Measurements from ENCODE around the gene CPM.

The CPM gene

DNA sequence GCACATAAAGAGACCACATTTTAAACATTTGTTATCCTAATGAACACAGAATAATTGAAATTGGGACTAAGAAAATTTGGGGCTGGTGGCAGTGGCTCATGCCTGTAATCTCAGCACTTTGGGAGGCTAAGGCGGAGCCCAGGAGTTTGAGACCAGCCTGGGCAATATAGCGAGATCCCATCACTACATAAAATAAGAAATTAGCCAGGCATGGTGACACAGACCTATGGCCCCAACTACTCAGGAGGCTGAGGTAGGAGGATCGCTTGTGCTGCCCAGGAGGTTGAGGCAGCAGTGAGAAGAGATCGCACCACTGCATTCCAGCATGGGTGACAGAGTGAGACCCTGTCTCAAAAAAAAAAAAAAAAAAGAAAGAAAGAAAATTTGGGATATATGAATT is 59.7 kb downstream of the CPM start:
- no peak for DNase-seq

DNA sequence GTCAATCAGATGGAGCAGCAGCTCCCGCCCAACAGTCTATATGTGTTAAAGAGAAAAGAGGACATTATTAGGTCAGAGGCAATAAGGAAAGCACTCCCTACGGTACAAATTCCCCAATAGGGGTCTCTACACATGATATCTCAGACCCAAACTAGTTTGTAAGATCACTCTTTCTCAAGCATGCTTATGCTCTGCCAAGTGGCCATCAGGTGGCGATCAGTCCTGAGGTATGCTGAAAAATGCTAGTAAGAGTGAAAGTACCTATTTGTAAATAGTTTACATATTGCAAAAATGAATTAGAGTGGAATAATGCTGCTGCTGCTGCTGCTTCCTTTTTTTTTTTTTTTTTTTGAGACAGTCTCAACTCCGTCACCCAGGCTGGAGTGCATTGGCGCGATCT is 61.0 kb downstream of the CPM start:
- peak; percentile 22 for DNase-seq

DNA sequence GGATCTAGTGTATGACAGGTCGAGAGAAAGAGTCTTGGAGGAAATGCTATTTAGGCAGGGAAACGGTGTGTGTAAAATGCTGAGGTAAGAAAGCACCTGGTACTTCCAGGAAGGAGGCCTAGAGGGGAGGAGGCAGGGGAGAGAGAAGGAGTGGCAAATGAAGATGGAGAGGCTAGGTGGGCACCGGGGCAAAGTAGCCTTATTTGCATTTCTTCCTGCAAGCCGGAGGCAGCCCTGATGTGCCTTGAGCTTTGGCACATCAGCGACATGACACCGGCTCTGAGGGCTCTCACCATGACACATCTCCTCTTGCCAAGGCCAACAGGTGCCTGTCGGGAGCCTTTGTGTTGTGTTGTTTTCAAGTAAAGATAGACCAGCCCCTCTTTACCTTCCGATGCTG is 61.6 kb downstream of the CPM start:
- no peak for DNase-seq

DNA sequence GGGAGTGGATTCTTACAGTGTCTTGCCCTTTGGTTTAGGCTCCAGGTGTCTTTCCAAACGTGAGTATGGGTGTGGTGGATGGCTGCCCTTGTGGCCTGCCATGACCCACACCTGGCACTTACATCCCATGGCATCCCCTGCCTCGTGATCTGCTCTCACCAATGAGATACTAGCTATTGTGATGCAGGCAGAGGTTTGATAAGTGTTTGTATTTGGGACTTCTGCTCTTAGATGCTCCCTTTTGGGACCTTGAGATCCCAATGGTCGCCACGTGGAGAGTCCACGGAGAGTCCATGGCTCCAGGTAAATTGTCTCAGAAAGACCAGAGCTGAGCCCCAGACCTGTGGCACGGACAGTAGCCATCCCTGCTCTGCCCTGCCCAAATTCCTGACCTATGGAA is 62.5 kb downstream of the CPM start:
- DNase-seq = no peak

DNA sequence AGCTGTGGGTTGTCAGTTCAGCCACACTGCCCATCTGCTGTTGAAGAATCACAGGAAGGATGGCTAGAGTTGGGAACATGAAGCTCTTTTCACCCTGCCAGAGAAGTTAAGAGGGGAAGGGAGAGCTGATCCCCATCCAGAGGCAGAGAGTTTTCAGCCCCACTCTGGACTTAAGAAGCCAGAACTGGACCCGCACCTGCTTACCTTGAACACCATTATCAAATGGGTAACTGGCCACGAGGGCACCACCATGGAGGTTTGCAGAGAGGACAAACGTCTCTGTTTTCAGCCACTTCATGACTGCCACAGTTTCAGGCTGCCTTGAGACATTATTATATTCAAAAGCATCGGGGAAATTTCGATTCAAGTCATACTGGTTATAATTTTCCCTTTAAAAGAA is 63.0 kb downstream of the CPM start:
- DNase-seq = no peak

DNA sequence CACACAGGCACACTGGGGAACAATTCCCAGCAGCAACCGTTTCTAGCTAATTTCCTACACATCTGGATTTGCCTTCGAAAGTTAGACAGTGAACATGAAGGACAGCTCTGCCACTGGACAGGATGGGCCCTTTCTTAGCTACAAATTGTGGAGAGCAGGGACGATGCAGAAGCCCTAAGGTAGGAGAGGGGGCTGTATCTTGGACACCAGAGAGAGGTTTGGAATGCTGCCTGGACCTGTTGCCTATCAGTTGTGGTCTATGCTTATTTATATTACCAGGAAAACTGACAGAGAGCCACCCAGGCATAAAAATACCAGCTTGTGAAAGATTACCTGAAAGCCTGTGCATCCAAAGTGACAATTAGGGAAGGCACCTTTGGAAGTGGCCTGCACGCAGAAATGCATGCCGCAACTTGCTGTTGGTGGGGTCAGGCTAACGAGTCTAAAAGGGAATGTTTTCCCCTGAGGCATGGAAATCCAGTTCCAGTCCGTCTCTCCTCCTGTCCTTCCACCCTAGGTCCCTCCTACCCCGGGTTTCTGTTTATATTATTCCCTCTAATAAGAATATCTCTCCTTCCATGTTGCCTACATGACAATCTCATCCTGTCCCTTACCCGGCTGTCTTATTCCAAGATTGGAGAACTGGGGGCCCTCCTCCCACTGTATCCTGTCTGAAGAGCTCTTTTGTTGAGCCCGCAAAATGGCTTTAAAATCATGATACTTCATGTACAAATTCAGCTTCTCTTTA is 64.8 kb downstream of the CPM start:
- no peak for DNase-seq

DNA sequence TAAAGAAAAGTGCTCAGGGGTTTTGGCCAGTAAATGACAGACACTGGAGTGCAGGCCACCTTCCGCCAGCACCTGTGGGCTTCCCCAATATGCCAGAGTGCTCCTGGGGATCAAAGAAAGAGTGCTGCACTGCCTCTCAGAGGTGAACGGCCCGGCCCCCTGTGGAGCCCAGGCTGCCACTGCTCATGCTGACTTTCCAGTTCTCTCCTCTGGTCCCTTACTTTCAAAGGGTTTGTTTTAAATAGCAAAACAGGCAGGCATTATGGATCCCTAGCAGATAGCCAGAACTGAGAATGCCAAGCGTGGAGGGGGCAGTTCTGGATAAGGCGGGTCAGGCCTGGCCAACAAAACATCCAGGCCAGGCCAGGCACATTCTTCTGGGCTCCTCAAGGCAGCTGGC is 65.4 kb downstream of the CPM start:
- DNase-seq = no peak

DNA sequence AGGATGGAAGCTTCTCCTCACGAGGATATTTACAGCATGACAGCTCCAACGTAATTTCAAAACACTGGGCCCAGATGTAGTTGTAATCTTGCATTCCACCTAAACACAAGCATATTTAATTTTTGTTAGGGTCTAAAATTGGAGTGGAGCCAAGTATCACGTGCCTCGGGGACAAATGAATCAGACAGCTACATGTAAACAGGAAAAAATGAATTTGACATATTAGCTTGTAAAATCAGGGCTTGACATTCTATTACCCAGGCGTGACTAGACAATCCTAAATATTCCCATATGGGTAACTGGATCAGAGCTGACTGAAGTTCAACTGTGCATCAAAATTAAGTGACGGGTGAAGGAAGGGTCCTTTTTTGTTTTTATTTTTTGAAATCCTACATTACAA is 66.0 kb downstream of the CPM start:
- DNase-seq = no peak

DNA sequence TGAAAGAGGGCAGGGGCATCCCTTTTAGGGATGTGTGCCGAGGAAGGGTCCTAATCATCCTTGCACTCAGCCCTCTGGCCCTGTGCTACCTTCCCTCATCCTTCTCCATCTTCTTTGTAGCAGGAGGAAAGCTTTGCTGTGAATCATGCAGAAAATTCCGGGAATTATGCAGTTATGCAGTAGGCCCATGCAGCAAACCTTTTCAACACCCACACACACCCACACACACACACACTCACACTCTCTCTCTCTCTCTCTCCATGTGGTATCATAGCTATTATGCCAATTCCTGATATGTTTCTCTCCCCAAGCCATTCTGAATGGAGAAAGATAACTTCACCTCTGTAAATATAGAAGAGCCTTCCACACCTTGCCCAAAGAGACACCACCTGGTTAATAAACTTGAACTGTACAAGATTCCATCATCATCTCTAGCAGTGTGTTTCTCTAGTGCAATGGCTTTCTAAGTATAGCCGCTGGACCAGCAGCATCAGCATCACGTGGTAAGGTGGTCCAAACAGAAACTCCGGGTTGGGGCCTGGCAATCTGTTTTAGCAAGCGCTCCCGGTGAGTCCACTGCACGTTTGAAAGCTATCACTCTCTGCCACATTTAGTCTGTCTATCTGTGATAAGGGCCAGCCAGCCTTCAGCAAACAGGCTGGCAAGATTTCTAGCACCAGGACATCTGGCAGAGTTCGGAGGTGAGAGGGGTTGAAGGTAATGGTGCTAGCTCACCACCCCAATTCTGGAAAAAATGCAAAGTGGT is 67.4 kb downstream of the CPM start:
- no peak for DNase-seq

DNA sequence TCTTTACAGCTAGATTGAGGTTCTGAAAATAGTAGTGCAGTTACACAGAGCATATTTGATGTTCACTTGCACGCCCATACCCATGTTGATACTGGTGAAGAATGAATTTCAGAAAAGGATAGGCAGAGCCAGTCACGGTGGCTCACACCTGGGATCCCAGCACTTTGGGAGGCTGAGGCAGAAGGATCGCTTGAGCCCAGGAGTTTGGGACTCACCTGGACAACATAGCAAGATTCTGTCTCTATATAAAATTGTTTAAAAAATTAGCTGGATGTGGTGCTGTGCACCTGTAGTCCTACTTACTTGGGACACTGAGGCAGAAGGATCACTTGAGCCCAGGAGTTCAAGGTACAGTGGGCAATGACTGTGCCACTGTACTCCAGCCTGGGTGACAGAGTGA is 68.4 kb downstream of the CPM start:
- DNase-seq = no peak

DNA sequence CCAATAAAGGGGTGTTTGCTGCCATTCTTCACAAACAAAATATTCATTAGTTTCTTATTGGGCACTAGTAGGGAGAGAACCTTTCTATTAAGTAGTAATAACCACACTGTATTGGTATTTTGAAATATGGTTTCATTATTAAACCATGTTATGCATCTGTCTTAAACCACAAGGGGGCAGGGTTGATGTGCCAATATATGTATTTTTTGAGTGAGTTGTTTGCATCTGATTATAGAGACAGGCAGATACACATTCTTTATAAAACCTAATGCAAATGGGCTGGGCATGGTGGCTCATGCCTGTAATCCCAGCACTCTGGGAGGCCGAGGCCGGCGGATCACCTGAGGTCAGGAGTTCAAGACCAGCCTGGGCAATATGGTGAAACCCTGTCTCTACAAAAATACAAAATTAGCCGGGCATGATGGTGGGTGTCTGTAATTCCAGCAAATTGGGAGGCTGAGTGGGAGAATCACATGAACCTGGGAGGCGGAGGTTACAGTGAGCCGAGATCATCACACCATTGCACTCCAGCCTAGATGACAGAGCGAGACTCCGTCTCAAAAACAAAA is 69.0 kb downstream of the CPM start:
- peak; percentile 72 for DNase-seq

DNA sequence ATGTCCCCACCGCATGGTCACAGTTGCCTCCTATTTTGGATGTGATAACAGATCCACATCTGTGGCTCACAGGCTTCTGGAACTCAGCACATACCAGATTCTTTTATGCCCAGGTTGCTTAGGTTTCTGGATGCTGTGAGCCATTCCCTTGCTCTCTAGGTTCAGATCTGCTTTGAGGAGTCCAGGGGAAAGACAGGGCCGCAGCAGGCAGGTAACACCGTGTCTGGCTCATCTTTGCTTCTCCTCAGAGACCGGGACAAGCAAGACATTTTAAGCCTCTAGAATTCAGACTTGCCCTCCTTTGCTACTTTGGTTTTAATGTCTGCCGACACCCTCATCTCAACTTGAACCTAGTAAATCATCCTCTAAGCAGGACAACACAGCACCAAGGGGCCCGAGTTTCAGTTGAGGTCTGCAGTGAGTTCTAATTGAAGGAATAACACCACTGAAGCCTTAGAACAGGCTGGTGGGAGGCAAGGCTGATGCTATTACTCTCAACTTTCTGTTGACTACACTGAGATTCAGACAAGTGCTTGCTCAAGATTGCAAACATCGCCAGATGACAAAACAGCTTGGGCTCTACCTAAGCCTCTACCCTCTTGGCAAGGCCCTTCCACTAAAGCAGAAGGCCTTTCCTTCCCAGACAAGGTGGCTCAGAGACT is 69.7 kb downstream of the CPM start:
- no peak for DNase-seq

DNA sequence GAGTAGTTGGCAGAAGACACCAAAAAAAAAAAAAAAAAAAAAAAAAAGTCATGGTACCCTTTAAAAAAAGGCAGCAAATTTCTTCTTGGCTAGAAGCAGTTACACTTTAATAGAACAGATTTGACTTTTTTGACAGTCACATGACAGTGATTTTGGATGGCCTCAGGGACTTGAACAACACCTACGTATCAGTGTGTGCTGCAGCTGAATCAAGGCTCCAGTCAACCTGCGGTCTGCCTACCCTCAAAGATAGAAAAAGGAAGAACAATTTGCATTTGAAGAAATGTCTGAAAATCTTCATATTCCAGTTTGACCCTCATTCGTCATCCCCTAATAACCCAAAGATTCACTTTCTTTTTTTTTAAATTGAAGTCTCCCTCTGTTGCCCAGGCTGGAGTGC is 71.1 kb downstream of the CPM start:
- DNase-seq = no peak

DNA sequence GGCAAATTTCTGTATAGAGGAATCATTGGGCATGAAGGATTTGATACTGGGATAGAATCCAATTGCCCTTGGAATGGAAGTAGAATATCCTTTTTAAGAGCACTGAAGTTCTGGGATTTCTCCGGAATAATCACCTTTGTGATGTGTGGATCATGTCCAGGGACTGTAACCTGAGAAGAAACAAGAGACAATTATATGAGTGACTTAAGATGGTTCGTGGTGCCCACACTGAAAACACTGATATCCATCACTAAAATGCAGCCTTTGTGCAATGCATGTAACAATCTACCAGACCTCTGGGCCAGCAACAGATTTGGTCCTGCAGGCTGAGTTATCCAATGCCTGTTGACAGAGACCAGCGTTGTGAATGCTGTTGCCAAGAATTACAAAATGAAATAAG is 76.5 kb downstream of the CPM start:
- no peak for DNase-seq

DNA sequence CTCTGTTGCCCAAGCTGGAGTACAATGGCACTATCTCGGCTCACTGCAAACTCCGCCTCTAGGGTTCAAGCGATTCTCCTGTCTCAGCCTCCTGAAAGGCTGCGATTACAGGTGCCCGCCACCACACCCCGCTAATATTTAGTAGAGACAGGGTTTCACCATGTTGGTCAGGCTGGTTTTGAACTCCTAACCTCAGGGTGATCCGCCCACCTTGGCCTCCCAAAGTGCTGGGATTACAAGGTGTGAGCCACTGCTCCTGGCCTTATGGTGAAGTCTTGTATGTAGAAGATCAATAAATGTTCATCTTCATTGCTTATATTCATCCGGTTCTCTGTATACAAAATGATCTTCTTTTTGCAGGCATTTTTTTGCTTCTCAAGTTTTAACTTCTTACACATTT is 77.2 kb downstream of the CPM start:
- DNase-seq = no peak

DNA sequence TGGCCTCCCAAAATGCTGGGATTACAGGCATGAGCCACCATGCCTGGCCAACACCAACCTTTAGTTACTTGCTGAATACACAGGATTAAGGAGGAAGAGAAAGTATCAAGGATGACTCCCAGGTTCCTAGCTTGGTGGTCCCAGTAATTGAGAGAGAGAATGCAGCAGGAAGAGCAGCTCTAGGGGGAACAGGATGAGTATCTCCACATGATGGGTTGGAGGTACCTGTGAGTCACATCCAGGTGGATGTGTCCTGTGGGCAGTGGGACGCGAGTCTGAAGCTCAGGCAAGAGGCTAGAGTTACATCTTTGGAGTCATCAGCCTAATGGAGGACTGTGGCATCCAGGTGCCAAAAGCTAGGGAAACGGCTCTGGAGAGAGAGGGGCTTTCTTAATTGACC is 77.9 kb downstream of the CPM start:
- DNase-seq = no peak

DNA sequence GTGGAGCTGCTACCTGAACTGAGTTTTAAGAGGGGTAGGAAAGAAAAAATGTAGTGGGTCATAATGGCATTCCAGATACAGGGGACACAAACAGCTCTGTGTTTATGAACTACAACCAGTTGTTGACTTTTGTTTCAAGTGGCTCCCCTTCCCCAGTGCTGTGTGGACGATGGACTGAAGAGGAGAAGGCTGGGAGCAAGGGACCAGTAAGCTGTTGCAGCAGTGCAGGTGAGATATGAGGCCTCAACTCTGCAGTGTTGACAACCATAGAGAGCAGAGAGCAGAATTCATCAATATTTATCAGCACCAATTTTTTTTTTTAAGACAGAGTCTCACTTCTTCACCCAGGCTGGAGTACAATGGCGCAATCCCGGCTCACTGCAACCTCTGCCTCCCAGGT is 78.4 kb downstream of the CPM start:
- DNase-seq = no peak

DNA sequence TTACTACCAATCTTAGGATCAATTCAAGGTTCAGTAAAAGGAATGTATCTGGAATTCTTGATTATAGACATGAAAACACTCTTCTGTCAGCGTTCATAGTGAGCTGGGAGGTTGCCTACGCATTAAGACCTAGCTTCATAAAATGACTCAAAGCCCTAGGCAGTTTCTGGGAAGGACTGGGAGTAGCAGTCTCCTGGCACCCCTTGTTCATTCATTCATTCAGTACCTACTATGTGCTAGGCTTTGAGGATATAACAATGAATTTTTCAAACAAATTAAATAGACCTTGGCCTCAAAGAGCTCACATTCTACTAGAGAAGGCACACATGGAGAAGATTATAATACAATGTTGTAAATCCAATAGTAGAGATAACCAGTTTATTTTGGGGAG is 78.9 kb downstream of the CPM start:
- DNase-seq = no peak

DNA sequence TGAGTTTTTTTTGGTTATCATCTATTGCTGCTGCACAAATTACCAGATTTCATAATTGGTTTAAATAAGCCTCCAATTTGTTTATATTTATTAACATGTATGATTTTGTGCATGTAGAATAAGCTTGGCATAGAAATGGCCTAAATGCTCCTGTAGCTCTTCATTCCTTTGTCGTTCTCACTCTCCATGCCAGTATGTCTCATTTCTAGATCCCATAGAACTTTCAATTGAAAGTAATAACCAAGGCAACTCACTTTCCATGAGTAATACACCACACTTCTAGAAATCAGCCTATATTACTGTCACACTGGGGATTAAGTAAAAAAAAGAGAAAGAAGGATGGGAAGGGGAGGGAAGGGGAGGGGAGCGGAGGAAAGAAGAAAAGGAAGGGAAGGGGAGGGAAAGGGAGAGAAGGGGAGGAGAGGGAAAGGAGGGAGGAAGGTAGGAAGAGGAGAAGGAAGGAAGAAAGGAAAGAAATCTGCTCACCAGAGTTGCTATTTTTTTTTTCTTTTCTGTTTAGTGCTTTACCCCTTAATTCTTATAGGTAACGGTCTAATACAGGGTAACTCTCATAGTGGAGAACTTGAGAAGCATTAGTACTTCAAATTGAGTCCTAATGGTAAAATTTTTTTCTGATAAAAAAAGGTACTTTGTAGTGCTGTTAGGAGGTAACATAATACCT is 79.4 kb downstream of the CPM start:
- no peak for DNase-seq

DNA sequence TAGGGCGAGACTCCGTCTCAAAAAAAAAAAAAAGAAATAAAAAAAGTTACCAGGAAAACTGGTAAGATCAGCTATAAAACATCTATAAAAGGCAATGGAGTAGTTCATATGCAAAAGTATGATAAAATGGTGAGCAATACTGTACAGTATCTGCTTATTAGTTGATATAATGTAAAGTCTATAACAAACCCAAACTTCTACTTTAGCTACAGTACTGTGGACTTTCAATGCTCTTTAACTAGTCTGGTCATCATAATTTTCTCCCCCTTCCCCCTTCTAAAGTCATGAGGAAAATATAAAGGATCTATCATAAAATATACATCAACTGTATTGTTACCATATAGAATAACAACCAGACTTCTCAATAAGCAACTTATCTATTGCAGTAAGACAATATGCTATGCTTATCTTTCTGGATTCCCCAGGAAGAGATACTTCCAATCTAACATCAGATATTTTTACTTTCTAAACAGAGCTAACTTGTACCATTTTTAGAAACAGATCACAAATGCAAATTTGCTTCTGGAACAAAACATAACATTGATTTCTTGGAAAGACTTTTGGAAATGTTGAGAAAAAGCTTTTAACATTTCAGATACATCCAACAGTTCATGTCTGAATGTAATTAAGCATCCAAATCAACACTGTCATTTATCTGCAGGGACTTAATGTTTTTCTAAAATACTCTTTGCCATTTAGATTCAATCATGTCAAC is 81.2 kb downstream of the CPM start:
- DNase-seq = no peak

DNA sequence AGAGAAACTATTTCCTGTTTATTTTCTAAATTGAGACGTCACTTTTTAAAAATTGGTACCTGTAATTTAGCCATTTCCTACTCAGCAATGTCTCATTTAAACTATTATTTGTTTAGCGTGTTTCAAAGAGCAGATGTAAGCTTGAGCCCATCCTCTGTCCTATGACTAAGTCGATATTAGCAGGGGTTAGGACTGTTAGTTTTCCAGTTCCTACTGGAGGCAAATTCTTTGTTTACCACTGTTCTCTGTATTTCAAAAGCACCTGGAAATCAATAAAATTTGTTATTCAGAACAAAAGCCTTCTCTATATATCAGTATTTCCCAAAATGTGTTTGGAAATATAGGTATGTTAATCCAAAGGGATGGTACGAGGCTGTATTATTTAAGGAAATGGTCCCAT is 82.6 kb downstream of the CPM start:
- no peak for DNase-seq

DNA sequence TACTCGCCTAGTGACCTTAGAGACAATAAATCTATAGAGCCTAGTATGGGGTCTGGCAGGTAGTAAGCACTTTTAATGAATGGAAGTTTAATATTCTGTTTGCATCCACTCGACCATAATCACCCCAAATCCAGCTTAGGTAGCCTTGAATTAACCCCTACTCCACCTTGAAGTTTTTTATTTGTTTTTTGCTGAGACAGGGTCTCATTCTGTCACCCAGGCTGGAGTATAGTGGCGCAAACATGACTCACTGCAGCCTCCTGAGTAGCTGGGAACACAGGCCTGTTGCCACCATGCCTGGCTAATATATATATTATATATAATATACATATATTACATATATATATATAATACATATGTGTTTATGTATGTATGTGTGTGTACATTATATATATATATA is 86.2 kb downstream of the CPM start:
- no peak for DNase-seq

Measured in fibroblast of upper back skin (primary cell).